ENCODE results near the gene MRC2.

- no peak for TF ChIP-seq CTCF (IDR thresholded peaks at IDR 0.05)
- no peak for TF ChIP-seq EP300 (IDR thresholded peaks at IDR 0.05)
- no peak for TF ChIP-seq POLR2A (IDR thresholded peaks at IDR 0.05)
- TF ChIP-seq POLR2AphosphoS5 (IDR thresholded peaks at IDR 0.05) = no peak
Measured at GRCh38 chr17:62688398-62689160, 61.1 kb downstream of the MRC2 start.

Measured in gastroesophageal sphincter (tissue), 3 donors.